GM21390 (cell line): ENCODE measurements around the gene ABHD18.
"Not testable (repeated sequence)": the region's sequence is repeated elsewhere in the genome, so short reads cannot be mapped to it uniquely, and the experiment has no call there.

Experiments
- ATAC-seq: cut with Tn5 transposase; IDR thresholded peaks from one replicate; pipeline ENCODE4 v1.9.1; 2021; ENCODE audit not compliant: unreplicated experiment

ABHD18 gene

GRCh38 chr4:128061566-128062536, 96.6 kb downstream of the ABHD18 start:
- peak; percentile 35 for ATAC-seq

DNA sequence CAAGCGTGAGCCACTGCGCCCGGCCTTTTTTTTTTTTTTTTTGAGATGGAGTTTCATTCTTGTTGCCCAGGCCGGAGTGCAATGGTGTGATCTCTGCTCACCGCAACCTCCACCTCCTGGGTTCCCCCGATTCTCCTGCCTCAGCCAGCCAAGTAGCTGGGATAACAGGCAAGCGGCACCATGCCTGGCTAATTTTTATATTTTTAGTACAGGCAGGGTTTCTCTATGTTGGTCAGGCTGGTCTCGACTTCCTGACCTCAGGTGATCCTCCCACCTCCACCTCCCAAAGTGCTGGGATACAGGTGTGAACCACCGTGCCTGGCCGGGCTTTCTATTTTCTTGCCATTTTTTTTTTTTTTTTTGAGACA, 101.2 kb downstream of the ABHD18 start:
- ATAC-seq = not testable (repeated sequence)

DNA sequence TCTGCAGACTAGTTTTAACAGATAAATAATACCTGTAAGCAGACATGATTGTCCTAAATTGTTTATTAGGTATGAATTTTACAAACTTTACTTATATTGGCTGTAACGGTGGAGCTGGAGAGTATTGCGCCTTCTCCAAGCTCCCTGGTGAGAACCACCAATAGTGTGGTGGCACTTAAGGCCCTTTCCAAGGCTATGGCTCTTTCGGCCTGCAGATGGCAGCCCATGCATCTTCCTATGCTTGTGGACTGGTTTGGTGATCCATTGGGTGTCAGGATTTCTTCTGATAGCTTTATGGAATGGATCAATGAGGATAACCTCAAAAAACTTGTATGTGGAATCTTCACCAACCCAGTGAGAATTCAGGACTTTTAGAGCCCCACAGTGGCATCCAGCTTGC, 103.7 kb downstream of the ABHD18 start:
- no peak for ATAC-seq

DNA sequence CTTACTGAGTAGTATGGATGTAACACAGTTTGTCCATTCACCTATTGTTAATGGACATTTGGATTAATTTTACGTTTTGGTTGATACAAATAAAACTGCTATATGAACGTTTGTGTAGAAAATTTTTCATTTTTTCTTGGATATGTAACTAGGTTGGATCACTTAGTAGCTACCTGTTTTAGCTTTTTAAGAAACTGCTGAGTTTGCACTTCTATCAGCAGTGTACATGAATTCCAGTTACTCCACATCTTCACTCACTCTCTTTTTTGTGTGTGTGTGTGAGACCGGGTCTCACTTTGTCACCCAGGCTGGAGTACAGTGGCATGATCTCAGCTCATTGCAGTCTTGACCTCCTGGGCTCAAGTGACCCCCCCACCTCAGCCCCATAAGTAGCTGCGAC, 111.3 kb downstream of the ABHD18 start:
- ATAC-seq = no peak
